Measurements from ENCODE around the gene RTN1.
"Not testable (repeated sequence)": the region's sequence is repeated elsewhere in the genome, so short reads cannot be mapped to it uniquely, and the experiment has no call there.

RTN1 gene

DNA sequence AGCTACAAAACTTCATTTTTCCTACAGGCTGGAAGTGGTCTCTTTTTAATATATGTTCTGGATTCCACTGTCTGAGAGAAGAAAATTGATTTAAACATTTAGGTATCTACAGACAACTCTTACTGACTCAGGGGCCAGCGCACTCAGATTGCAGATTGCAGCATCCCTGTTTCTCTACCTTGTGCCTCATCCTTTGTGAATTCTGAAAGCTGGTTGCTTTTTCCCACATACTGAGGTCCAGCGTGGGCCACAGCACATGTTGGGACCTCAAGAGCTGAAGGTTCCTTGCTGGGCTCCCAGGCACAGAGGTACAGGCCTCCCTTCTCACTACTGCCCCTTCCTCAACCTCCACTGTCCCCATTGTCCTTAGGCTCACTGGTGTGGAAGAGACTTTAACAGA is 192.2 kb downstream of the RTN1 start:
- TF ChIP-seq, protein P1, sequence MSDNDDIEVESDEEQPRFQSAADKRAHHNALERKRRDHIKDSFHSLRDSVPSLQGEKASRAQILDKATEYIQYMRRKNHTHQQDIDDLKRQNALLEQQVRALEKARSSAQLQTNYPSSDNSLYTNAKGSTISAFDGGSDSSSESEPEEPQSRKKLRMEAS (IDR thresholded peaks at IDR 0.05; ENCODE audit: low read depth, low read length) = no peak
- TF ChIP-seq POLR2A (IDR thresholded peaks at IDR 0.05; ENCODE audit: extremely low read depth, insufficient read length) (no peak), MYC (IDR thresholded peaks at IDR 0.05; ENCODE audit: low read depth, low read length) (no peak)
- TF ChIP-seq, protein P2, sequence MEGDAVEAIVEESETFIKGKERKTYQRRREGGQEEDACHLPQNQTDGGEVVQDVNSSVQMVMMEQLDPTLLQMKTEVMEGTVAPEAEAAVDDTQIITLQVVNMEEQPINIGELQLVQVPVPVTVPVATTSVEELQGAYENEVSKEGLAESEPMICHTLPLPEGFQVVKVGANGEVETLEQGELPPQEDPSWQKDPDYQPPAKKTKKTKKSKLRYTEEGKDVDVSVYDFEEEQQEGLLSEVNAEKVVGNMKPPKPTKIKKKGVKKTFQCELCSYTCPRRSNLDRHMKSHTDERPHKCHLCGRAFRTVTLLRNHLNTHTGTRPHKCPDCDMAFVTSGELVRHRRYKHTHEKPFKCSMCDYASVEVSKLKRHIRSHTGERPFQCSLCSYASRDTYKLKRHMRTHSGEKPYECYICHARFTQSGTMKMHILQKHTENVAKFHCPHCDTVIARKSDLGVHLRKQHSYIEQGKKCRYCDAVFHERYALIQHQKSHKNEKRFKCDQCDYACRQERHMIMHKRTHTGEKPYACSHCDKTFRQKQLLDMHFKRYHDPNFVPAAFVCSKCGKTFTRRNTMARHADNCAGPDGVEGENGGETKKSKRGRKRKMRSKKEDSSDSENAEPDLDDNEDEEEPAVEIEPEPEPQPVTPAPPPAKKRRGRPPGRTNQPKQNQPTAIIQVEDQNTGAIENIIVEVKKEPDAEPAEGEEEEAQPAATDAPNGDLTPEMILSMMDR (IDR thresholded peaks at IDR 0.05; ENCODE audit: low read depth, low read length) = no peak
- H3K4me3 ChIP-seq (ENCODE audit: low read depth, low read length) = no peak overlapping the region
- no peak for DNase-seq (ENCODE audit: low read depth)

DNA sequence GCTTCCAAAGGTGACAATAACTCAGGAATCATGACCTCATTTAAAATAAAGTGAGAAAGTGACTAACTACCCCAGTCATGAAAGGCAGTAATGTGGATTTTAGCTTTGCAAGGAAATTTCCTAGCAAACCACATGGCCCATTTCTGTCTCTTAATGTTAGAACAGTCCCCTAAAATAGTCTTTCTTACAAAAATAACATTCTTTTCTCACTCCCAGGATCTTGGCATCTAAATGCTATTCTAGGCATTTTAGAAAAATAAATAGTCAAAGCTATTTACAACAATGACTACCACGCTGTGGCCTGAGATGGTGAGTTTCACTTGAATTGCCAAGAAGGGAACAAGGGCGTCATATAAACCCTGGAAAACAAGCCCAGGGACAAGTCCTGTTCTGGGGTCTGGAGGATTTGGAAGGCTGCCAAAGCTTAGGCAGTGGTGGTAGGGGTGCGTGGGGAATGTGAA is 192.8 kb downstream of the RTN1 start:
- DNase-seq (ENCODE audit: low read depth) = no peak
- H3K4me3 ChIP-seq (ENCODE audit: low read depth, low read length) = no peak overlapping the region
- TF ChIP-seq, protein P1 (IDR thresholded peaks at IDR 0.05; ENCODE audit: low read depth, low read length) = no peak
- TF ChIP-seq, protein P2 (IDR thresholded peaks at IDR 0.05; ENCODE audit: low read depth, low read length) = no peak
- TF ChIP-seq POLR2A (IDR thresholded peaks at IDR 0.05; ENCODE audit: extremely low read depth, insufficient read length) (no peak), MYC (IDR thresholded peaks at IDR 0.05; ENCODE audit: low read depth, low read length) (no peak)

DNA sequence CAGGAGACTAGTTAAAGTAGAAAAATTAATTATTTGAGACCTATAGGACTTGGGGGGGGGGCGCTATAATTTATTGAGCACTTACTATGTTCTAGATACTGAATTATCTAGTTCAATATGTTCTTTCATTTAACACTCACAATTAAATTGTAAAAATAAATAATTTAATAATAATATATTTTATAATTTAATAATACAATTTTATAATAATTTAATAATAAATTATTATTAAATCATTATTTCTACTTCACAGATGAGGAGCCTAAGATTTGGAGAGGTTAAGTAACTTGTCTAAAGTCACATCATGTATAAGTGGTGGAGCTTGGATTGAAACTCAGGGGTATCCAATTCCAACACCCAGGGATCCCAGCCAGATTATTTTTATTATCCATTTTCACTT is 195.2 kb downstream of the RTN1 start:
- TF ChIP-seq MYC (IDR thresholded peaks at IDR 0.05; ENCODE audit: low read depth, low read length) (no peak), POLR2A (IDR thresholded peaks at IDR 0.05; ENCODE audit: extremely low read depth, insufficient read length) (no peak)
- TF ChIP-seq, protein P1 (IDR thresholded peaks at IDR 0.05; ENCODE audit: low read depth, low read length) = no peak
- TF ChIP-seq, protein P2 (IDR thresholded peaks at IDR 0.05; ENCODE audit: low read depth, low read length) = no peak
- DNase-seq (ENCODE audit: low read depth) = no peak

DNA sequence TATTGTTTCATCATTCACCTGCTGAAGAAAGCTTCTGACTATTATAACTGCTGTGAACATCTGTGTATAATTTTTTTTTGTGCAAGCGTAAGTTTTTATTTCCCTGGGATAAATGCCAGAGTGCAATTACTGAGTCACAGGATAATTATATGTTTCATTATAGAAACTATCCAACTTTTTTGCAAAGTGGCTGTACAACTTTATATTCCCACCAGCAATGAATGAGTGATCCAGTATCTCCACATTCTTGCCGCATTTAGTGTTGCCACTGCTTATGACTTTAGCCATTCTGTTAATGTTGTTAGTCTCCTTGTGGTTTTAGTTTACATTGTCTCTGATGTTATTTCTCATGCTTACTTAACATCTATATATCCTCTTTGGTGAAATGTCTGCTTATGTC is 205.8 kb downstream of the RTN1 start:
- no peak overlapping the region for H3K4me3 ChIP-seq (ENCODE audit: low read depth, low read length)
- TF ChIP-seq MYC (IDR thresholded peaks at IDR 0.05; ENCODE audit: low read depth, low read length) = no peak
- TF ChIP-seq POLR2A (IDR thresholded peaks at IDR 0.05; ENCODE audit: extremely low read depth, insufficient read length) = no peak
- no peak for DNase-seq (ENCODE audit: low read depth)

More for the DNA sequence above, 195.2 kb downstream of the RTN1 start:
- H3K4me3 ChIP-seq (ENCODE audit: low read depth, low read length) = no peak overlapping the region

DNA sequence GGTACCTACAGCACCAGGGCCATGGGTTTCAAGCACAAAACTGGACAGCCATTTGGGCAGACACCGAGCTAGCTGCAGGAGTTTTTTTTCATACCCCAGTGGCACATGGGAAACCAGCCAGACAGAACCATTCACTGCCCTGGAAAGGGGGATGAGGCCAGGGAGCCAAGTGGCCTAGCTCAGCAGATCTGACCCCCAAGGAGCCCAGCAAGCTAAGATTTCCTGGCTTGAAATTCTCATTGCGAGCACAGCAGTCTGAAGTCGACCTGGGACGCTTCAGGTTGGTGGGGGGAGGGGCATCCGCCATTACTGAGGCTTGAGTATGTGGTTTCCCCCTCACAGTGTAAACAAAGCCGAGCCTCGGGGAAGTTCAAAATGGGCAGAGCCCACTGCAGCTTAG is 212.8 kb downstream of the RTN1 start:
- no peak overlapping the region for H3K4me3 ChIP-seq (ENCODE audit: low read depth, low read length)
- DNase-seq (ENCODE audit: low read depth) = no peak
- no peak for TF ChIP-seq MYC (IDR thresholded peaks at IDR 0.05; ENCODE audit: low read depth, low read length)
- TF ChIP-seq, protein P1 (IDR thresholded peaks at IDR 0.05; ENCODE audit: low read depth, low read length) = no peak
- TF ChIP-seq POLR2A (IDR thresholded peaks at IDR 0.05; ENCODE audit: extremely low read depth, insufficient read length) = no peak
- TF ChIP-seq, protein P2 (IDR thresholded peaks at IDR 0.05; ENCODE audit: low read depth, low read length) = no peak

DNA sequence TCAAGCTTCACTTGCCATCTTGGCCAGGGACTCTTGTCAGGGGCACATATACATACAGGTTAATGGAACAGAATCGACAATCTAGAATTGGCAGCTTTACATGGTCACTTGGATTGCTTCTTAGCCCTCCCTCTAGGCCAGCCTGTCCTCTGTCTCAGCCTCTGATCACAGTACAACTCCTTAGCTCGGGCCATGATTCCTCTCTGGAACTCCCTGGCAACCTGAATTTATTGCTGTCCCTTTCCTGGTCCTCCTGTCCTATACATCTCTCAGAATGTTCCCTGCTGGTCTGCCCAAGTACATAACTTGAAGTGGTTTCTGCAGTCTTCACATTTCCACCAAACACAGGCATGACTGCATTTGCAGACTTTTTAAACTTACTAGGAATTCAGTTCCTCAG is 214.1 kb downstream of the RTN1 start:
- DNase-seq (ENCODE audit: low read depth) = no peak
- no peak overlapping the region for H3K4me3 ChIP-seq (ENCODE audit: low read depth, low read length)
- no peak for TF ChIP-seq POLR2A (IDR thresholded peaks at IDR 0.05; ENCODE audit: extremely low read depth, insufficient read length)
- TF ChIP-seq, protein P2 (IDR thresholded peaks at IDR 0.05; ENCODE audit: low read depth, low read length) = no peak
- no peak for TF ChIP-seq MYC (IDR thresholded peaks at IDR 0.05; ENCODE audit: low read depth, low read length)
- TF ChIP-seq, protein P1 (IDR thresholded peaks at IDR 0.05; ENCODE audit: low read depth, low read length) = no peak

DNA sequence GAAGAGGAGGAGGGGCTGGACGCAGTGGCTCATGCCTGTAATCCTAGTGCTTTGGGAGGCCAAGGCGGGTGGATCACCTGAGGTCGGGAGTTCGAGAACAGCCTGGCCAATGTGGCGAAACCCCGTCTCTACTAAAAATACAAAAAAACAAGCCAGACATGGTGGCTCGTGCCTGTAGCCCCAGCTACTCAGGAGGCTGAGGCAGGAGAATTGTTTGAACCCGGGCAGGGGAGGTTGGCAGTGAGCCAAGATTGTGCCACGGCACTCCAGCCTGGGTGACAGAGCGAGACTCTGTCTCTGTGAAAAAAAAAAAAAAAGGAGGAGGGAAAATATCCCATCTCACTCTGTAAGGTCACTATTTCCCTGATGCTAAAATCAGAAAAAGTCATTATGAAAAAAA is 216.4 kb downstream of the RTN1 start:
- not testable (repeated sequence) for H3K4me3 ChIP-seq (ENCODE audit: low read depth, low read length); DNase-seq (ENCODE audit: low read depth)

DNA sequence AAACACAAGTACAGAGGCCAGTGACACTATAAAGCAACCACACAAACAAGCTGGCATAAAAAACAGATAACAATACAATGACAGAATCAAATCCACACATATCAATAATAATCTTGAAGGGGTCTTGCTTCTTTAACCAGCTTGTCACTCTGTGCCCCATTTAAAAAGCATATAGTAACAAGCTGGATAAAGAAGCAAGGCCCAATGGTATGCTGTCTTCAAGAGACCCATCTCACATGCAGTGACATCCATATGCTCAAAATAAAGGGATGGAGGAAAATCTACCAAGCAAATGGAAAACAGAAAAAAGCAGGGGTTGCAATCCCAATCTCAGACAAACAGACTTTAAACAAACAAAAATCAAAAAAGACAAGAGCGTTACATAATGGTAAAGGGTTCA is 223.7 kb downstream of the RTN1 start:
- not testable (repeated sequence) for DNase-seq (ENCODE audit: low read depth); H3K4me3 ChIP-seq (ENCODE audit: low read depth, low read length)

Data from NB4 (cell line).